Keratinocyte (primary cell): ENCODE measurements around the gene ACP6. TPM values are rescaled to one million over a fixed set of nuclear protein-coding genes. Genes with fewer than 3 reads are reported as not detected.

Experiments
- DNase-seq: peaks from one replicate; pipeline ENCODE4 v3.0.0-alpha.2; 2011; ENCODE audit warnings: low read depth, missing footprints, low spot score
- FAIRE-seq: peaks from 2 replicates; lab custom pipeline; 2011; peaks lifted over from hg19 to GRCh38; lab: Jason Lieb, UNC
- H2AFZ ChIP-seq: 2 replicates; pipeline ENCODE4 v1.6.0; 2012; ENCODE audit warnings: low read length, control low read depth, inconsistent platforms; ENCODE audit not compliant: control insufficient read depth
- H3K27ac ChIP-seq: 2 replicates; pipeline ENCODE4 v1.5.1; 2011; ENCODE audit warnings: low read length; ENCODE audit not compliant: control insufficient read depth, insufficient read depth
- H3K27me3 ChIP-seq: 3 replicates; pipeline ENCODE4 v1.6.0; 2011; ENCODE audit warnings: low read length; ENCODE audit not compliant: control insufficient read depth, insufficient read depth; ENCODE audit errors: extremely low read depth
- H3K36me3 ChIP-seq, 2 experiments: 2 replicates in 1 of 2; 3 replicates in 1 of 2; pipeline ENCODE4 v1.5.1; 2011; ENCODE audit warnings: low read length in 2 of 2, mild to moderate bottlenecking in 1 of 2; ENCODE audit not compliant: control insufficient read depth in 2 of 2, insufficient read depth in 2 of 2; ENCODE audit errors: extremely low read depth in 1 of 2
- H3K4me1 ChIP-seq: 3 replicates; pipeline ENCODE4 v1.5.1; 2011; ENCODE audit warnings: low read length; ENCODE audit not compliant: control insufficient read depth, insufficient read depth; ENCODE audit errors: extremely low read depth
- H3K4me2 ChIP-seq: 3 replicates; pipeline ENCODE4 v1.6.0; 2011; ENCODE audit warnings: low read depth, low read length; ENCODE audit not compliant: control insufficient read depth, insufficient read depth; ENCODE audit errors: extremely low read depth
- H3K4me3 ChIP-seq, 3 experiments: fragments of 200-600 bp in 1 of 3; sonication (generic) in 1 of 3; 2 replicates in 2 of 3; 3 replicates in 1 of 3; pipeline ENCODE4 v1.5.1; 2011 to 2016; ENCODE audit warnings: low read length in 3 of 3, mild to moderate bottlenecking in 3 of 3, control low read depth in 2 of 3, inconsistent platforms in 1 of 3, low read depth in 1 of 3, mixed read lengths in 1 of 3, mixed run types in 1 of 3, moderate library complexity in 1 of 3; ENCODE audit not compliant: control insufficient read depth in 2 of 3, insufficient read depth in 2 of 3; ENCODE audit errors: extremely low read depth in 1 of 3
- H3K79me2 ChIP-seq: 2 replicates; pipeline ENCODE4 v1.6.0; 2012; ENCODE audit warnings: low read length; ENCODE audit not compliant: control insufficient read depth, insufficient read depth
- H3K9ac ChIP-seq: 3 replicates; pipeline ENCODE4 v1.6.0; 2011; ENCODE audit warnings: low read length; ENCODE audit not compliant: control insufficient read depth, insufficient read depth; ENCODE audit errors: extremely low read depth
- H3K9me1 ChIP-seq: 3 replicates; pipeline ENCODE4 v1.6.0; 2011; ENCODE audit warnings: low read length; ENCODE audit not compliant: control insufficient read depth, insufficient read depth; ENCODE audit errors: extremely low read depth
- H3K9me3 ChIP-seq: 2 replicates; pipeline ENCODE4 v1.5.1; 2012; ENCODE audit warnings: low read depth, low read length; ENCODE audit not compliant: control insufficient read depth
- H4K20me1 ChIP-seq: 3 replicates; pipeline ENCODE4 v1.6.0; 2011; ENCODE audit warnings: low read length; ENCODE audit not compliant: control insufficient read depth, insufficient read depth; ENCODE audit errors: extremely low read depth
- EZH2 ChIP-seq: IDR thresholded peaks from one replicate; pipeline ENCODE4 v1.6.1; 2012; ENCODE audit warnings: inconsistent platforms, mild to moderate bottlenecking, low read length, moderate library complexity
- dilution Hi-C: fragments of 300-500 bp; cut with MboI; formaldehyde crosslinking; loops from one replicate; pipeline ENCODE4 v1.7.0; 2020; ENCODE audit warnings: low sequenced_read_pairs; ENCODE audit not compliant: extremely low pct_ligation_motif_present
- polyA plus RNA-seq, 5 experiments: library from polyadenylated mRNA; depleted of rRNA in 3 of 5; stranded (reverse) in 3 of 5; stranded (forward) in 1 of 5; unstranded in 1 of 5; fragments of >200 nt; gene quantifications; 1 replicate in 1 of 5; 2 replicates in 3 of 5; 3 replicates in 1 of 5; pipeline versions ENCODE4 v1.2.1 to v1.2.3, GENCODE V29; 2011 to 2012; ENCODE audit warnings: missing spikeins in 2 of 5, low read depth in 1 of 5, low replicate concordance in 1 of 5
- TF ChIP-seq, protein P1 (sequence below), 3 experiments: IDR thresholded peaks in 1 of 3; conservative IDR thresholded peaks in 1 of 3; optimal IDR thresholded peaks in 1 of 3; 2 replicates in 2 of 3; 3 replicates in 1 of 3; pipeline versions ENCODE3 to v1.5.1; 2011; ENCODE audit warnings: low read length in 3 of 3, mild to moderate bottlenecking in 3 of 3, moderate library complexity in 2 of 3, control low read depth in 1 of 3, inconsistent platforms in 1 of 3; ENCODE audit not compliant: insufficient read depth in 2 of 3; ENCODE audit errors: extremely low read depth in 1 of 3

ACP6 gene
- polyA plus RNA-seq, 1 donor (not counting 4 experiments of a cell fraction or from before 2014, with no cell fraction given), result 7.4 TPM

DNA sequence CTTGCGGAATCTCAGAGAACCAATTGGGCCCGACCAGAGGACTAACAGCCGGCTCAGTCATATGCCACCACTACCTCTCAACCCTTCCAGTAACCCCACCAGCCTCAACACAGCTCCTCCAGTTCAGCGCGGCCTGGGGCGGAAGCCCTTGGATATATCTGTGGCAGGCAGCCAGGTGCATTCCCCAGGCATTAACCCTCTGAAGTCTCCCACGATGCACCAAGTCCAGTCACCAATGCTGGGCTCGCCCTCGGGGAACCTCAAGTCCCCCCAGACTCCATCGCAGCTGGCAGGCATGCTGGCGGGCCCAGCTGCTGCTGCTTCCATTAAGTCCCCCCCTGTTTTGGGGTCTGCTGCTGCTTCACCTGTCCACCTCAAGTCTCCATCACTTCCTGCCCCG, 49.8 kb downstream of the ACP6 start:
- H3K36me3 ChIP-seq, result peaks cover 5 to 12% of the 10 kb centered on the region in 2 experiments

DNA sequence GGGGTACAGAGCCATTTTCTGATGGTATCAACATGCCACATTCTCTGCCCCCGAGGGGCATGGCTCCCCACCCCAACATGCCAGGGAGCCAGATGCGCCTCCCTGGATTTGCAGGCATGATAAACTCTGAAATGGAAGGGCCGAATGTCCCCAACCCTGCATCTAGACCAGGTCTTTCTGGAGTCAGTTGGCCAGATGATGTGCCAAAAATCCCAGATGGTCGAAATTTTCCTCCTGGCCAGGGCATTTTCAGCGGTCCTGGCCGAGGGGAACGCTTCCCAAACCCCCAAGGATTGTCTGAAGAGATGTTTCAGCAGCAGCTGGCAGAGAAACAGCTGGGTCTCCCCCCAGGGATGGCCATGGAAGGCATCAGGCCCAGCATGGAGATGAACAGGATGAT, 50.6 kb downstream of the ACP6 start:
- H3K4me1 ChIP-seq, result no peaks in the 10 kb centered on the region
- H3K4me2 ChIP-seq, result no peak overlapping the region
- no peaks in the 10 kb centered on the region for H4K20me1 ChIP-seq
- no peak for TF ChIP-seq EZH2
- TF ChIP-seq, protein P1, sequence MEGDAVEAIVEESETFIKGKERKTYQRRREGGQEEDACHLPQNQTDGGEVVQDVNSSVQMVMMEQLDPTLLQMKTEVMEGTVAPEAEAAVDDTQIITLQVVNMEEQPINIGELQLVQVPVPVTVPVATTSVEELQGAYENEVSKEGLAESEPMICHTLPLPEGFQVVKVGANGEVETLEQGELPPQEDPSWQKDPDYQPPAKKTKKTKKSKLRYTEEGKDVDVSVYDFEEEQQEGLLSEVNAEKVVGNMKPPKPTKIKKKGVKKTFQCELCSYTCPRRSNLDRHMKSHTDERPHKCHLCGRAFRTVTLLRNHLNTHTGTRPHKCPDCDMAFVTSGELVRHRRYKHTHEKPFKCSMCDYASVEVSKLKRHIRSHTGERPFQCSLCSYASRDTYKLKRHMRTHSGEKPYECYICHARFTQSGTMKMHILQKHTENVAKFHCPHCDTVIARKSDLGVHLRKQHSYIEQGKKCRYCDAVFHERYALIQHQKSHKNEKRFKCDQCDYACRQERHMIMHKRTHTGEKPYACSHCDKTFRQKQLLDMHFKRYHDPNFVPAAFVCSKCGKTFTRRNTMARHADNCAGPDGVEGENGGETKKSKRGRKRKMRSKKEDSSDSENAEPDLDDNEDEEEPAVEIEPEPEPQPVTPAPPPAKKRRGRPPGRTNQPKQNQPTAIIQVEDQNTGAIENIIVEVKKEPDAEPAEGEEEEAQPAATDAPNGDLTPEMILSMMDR (optimal IDR thresholded peaks at IDR 0.05 in 1 of 3, IDR thresholded peaks at IDR 0.05 in 1 of 3, conservative IDR thresholded peaks at IDR 0.05 in 1 of 3; ENCODE audit: extremely low read depth in 1 of 3, insufficient read depth in 2 of 3, low read length in 3 of 3), result no peak
- H3K36me3 ChIP-seq, result peaks cover 7 to 12% of the 10 kb centered on the region in 2 experiments
- H3K27ac ChIP-seq, result no peak overlapping the region
- no peak overlapping the region for H3K4me3 ChIP-seq
- no peak overlapping the region for H2AFZ ChIP-seq
- dilution Hi-C loops, result no loop called here
- no peaks in the 10 kb centered on the region for H3K9me3 ChIP-seq
- no peaks in the 10 kb centered on the region for H3K27me3 ChIP-seq
- H3K9me1 ChIP-seq, result no peaks in the 10 kb centered on the region
- no peak overlapping the region for H3K9ac ChIP-seq
- FAIRE-seq, result no peak
- H3K79me2 ChIP-seq, result no peaks in the 10 kb centered on the region
- DNase-seq, result no peak

More for the DNA sequence above, 49.8 kb downstream of the ACP6 start:
- no peaks in the 10 kb centered on the region for H3K79me2 ChIP-seq
- no peaks in the 10 kb centered on the region for H3K4me1 ChIP-seq
- no peak overlapping the region for H3K27ac ChIP-seq
- FAIRE-seq (no peak), DNase-seq (no peak)
- no peak overlapping the region for H3K9ac ChIP-seq
- no peaks in the 10 kb centered on the region for H3K9me3 ChIP-seq
- no peaks in the 10 kb centered on the region for H4K20me1 ChIP-seq
- no peaks in the 10 kb centered on the region for H3K27me3 ChIP-seq
- dilution Hi-C loops, result no loop called here
- H2AFZ ChIP-seq, result no peak overlapping the region
- no peak overlapping the region for H3K4me3 ChIP-seq
- no peak for TF ChIP-seq EZH2
- TF ChIP-seq, protein P1 (optimal IDR thresholded peaks at IDR 0.05 in 1 of 3, IDR thresholded peaks at IDR 0.05 in 1 of 3, conservative IDR thresholded peaks at IDR 0.05 in 1 of 3; ENCODE audit: extremely low read depth in 1 of 3, insufficient read depth in 2 of 3, low read length in 3 of 3), result no peak
- no peak overlapping the region for H3K4me2 ChIP-seq
- H3K9me1 ChIP-seq, result no peaks in the 10 kb centered on the region
